Skin of body (tissue), 2 donors: Measurements from ENCODE around the gene IRF3. TPM values are rescaled to one million over a fixed set of nuclear protein-coding genes. Genes with fewer than 3 reads are reported as not detected.
"Not testable (repeated sequence)": the region's sequence is repeated elsewhere in the genome, so short reads cannot be mapped to it uniquely, and the experiment has no call there.

Experiments
- DNase-seq: peaks from one replicate; lab custom pipeline; 2025; lab: John Stamatoyannopoulos, UW
- total RNA-seq: library from RNA; depleted of rRNA; stranded (reverse); fragments of >200 nt; gene quantifications from one replicate; pipeline ENCODE4 v1.2.3, GENCODE V29; 2014

Gene IRF3
- total RNA-seq, 1 donor from 2014 or later: 42.6 TPM

GRCh38 chr19:49646586-49646985 lies 19.1 kb downstream of the IRF3 start:
- no peak for DNase-seq

GRCh38 chr19:49645995-49646394 lies 19.7 kb downstream of the IRF3 start:
- DNase-seq: no peak

GRCh38 chr19:49645592-49645991 lies 20.1 kb downstream of the IRF3 start:
- no peak for DNase-seq

GRCh38 chr19:49643466-49643865 lies 22.2 kb downstream of the IRF3 start:
- DNase-seq: no peak

- DNase-seq: no peak
These were observed 23.1 kb downstream of the IRF3 start for GRCh38 chr19:49642492-49643035.

GRCh38 chr19:49641688-49642491 lies 23.8 kb downstream of the IRF3 start, which contains the start of gene SCAF1:
Gene SCAF1, plus strand, starts transcription at chr19:49642209. Its CDS starts 2,818 bp downstream, at chr19:49645027.
- DNase-seq: peak; percentile 99

- DNase-seq: peak; percentile 100
These were observed 25.4 kb downstream of the IRF3 start, which contains the start of gene RRAS for GRCh38 chr19:49640113-49640898. Gene RRAS, minus strand, starts transcription at chr19:49640143. Its CDS starts 45 bp downstream, at chr19:49640098.

- DNase-seq: peak; percentile 26
These were observed 26.1 kb downstream of the IRF3 start for GRCh38 chr19:49639401-49640112.

- DNase-seq: peak; percentile 40
These were observed 27.6 kb downstream of the IRF3 start for GRCh38 chr19:49637821-49638738.

GRCh38 chr19:49636233-49636932 lies 29.3 kb downstream of the IRF3 start:
- no peak for DNase-seq

GRCh38 chr19:49635530-49636232 lies 30.0 kb downstream of the IRF3 start:
- no peak for DNase-seq

GRCh38 chr19:49633273-49633672 lies 32.4 kb downstream of the IRF3 start:
- not testable (repeated sequence) for DNase-seq

GRCh38 chr19:49632576-49632975 lies 33.1 kb downstream of the IRF3 start:
- no peak for DNase-seq

GRCh38 chr19:49631610-49632192 lies 34.0 kb downstream of the IRF3 start:
- DNase-seq: no peak

- DNase-seq: no peak
These were observed 34.6 kb downstream of the IRF3 start for GRCh38 chr19:49631014-49631588.

- DNase-seq: no peak
These were observed 36.0 kb downstream of the IRF3 start for GRCh38 chr19:49629659-49630058.

GRCh38 chr19:49626226-49626625 lies 39.4 kb downstream of the IRF3 start:
- no peak for DNase-seq
